GM19372 (cell line): Measurements from ENCODE around the gene ZNF219.

Experiments
- ATAC-seq: cut with Tn5 transposase; IDR thresholded peaks from one replicate; pipeline ENCODE4 v1.9.1; 2021; ENCODE audit warnings: mild to moderate bottlenecking, low read depth, moderate library complexity; ENCODE audit not compliant: unreplicated experiment

Gene ZNF219

DNA sequence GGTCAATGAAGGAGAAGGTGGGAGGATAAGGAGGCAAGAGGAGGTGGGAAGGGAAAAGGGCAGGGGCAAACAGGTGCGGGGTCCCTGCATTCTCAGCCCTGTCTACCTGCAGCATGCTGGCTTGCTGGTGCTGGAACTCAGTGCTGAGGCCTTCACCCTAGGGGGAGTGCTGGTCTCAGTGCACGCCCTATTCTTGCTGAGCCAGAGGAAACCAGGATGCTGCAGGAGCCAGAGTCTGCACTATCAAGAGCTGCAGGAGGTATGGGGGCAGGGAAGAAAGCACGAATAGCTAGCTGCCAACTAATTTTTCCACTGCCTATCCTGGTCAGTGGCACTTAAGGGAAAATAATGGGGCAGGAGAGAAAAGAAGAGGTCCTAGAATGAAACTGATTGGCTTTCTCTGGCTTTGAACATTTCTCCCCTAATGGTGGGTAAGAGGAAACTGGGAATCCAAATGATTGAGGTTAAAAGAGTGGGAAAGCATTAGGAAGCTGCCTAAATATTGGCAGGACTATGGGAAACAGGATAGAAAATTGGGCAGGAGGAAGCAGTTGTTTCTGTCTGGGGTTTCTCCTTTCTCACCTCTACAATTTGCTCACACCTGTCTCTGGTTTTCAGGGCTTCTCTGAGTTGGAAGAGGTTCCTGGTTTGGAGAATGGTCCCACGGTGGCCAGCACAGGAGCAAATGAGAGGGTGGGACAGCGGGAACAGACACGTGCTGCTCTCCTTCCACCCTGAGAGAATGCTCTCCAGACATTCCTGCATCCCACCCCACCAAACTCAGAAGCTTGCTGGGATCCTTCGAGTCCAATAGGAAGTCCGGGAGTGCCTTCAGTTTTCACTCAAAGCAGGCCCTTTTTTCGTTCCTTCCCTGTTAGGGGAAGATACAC, 4.3 kb upstream of the ZNF219 start:
- ATAC-seq = no peak

DNA sequence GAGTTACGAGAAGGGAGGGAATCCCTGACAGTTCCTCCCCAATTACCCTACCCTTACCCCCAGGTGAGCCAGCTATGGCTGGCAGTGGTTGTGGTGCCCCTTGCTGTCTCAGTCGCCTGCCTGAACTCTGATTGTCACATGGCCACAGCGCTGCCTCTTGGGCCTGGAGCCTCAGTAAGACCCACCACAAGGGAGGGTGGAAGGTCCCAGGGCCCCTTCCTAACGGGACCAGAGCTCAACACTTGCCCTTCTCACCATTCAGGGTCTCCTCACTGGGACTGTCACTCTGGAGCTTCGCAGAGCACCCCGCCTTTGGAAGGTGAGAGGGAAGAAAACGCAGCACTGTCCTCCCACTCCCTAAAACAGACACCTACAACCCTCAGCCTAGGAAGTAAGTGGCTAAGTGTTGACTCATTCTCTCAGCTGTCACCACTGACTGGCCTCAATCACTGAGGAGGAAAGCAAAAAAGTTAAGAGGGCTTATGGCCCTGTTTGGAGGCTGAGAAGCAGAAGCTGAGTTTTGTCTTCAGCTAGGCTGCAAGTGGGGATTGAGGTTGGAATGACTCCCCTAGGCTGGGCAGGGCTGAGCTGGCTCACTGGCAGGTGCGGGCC, 3.5 kb upstream of the ZNF219 start:
- no peak for ATAC-seq

DNA sequence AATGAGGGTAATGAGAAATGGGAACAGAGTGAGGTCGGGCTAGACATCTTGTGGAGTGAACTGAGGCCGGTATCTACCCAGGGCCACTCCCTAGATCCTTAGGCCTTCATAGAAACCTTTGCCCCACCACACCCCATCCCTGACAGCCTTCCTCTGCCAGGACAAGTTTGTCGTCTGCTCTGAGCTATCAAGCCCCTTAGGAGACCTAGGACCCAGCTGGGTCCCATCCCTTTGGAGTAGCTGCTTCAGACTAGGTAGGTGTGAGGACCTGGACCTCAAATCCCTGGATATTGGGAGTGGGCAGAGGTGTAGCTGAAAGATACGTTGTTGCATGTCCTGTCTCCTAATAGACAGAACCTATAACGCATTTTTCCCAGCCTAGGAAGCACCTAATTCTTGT, 2.5 kb upstream of the ZNF219 start, which contains the start of gene TMEM253:
Gene TMEM253, plus strand, starts transcription at position 136 of the 400 bp plus-strand sequence. CDS start 278 bp downstream, outside the sequence.
- ATAC-seq = no peak

DNA sequence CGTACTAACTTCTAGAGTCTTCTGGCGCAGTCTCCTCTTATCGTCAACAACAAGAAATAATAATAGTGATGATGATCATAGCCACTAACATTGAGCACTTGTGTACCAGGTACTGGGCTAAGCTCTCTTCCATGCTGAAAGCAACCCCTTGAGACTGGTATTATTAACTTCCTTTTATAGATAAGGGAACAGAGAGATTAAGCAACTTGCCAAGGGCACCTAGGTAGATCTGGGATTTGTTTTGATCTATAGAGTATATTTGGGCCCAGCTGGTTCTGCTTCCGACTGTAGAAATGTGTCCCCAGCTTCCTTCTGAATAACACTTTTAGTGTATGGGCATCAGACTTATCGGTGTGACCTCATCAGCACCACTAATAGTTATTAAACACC, 1.1 kb upstream of the ZNF219 start:
- no peak for ATAC-seq

DNA sequence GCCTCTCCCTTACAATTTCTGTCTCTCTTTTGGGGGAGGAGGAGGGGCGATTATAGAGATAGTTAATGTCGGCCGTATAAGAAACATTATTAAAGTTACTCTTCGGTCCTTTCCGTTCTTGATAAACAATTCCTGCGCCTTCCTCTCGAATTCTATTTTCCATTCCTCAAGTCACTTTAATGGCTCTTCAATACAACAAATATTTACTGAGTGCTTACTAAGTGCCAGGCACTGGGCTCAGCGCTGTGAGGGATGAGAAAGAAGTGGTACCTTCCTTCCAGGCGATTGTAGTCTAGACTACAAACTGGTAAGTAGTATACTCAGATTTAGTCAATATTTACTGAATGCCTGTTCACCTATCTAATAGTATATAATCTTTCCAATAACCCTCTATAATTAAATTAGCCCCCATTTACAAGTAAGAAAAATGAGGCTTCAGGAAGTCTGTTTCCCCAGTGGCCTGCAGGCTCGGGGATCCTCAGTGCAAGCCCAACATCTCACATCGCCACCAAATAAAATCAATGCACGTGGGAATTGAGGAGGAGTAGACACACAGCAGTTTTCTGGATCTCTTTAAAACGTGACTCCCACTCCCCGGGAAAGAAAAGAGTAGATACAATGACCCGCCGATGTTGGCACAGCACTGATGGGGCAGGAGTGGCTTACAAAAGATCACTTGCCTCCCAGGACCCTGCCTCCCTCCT, 589 bp upstream of the ZNF219 start:
- no peak for ATAC-seq

DNA sequence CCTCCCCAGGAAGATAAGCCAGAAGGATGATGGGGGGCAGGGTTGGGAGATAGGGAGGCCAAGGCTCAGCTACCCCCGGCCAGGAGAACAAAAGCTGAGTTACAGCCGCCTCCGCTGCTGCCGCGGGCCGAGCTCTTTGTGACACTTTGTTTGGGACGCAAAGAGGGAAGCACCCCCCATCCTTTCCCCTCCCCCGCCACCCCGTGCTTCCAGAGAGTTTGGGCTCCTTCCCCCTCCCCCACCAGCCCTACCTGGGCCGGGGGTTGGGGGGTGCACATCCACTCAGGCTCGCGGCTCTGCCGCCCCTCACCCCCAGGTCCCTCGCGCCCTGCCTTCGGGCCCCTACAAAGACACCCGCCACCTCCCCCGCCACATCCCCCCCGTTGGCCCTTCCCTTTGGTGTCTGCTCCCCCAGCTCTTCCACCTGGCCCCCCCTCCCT, 799 bp downstream of the ZNF219 start:
- no peak for ATAC-seq

DNA sequence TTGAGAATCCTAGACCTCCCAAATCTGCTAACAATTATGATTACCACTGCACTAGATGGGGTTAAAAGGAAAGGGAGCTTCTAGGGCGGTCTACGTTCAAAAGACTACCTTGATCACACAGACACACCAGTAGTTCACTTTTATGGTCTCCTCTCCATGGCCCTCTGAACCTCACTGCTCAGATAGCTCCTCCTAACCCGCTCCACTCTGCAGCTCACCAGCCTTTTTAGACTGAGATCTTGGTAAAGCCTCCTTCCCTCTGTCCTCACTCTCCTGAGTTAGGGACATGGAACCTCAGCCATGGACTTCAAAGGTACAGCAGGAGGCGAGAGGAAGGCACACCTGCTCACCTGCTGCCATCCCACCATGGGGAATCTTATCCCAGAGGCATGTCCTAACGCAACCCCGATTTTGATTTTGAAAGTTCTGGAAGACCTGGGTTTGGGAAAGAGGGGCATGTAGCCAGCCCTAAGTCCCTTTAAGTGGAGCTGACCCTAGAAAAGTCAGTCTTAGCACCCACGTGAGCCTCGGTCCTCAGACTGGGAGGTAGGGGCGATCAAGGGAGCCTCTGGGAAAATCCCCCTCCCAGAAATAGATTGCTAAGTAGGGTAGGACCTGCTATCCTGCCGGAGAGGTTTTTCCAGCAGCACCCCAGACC, 1.3 kb downstream of the ZNF219 start:
- no peak for ATAC-seq

DNA sequence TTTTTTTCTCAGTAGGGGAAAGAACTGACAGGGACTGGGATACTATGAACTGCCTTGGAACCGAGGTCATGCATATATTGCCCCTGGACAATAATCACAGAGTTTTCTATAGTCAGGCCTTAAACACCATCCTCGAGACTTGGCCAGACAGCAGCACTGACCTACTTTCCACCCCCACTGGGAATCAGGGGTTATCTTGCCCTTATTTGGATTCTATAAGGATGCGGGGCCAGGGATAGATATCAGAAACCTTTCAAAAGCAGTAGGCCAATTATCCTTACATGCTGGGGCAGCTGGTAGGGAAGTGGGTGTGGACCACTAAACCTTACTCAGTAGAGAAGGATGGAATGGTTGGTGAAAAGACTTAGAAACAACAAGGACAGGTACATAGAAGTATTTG, 2.0 kb downstream of the ZNF219 start:
- ATAC-seq = no peak

DNA sequence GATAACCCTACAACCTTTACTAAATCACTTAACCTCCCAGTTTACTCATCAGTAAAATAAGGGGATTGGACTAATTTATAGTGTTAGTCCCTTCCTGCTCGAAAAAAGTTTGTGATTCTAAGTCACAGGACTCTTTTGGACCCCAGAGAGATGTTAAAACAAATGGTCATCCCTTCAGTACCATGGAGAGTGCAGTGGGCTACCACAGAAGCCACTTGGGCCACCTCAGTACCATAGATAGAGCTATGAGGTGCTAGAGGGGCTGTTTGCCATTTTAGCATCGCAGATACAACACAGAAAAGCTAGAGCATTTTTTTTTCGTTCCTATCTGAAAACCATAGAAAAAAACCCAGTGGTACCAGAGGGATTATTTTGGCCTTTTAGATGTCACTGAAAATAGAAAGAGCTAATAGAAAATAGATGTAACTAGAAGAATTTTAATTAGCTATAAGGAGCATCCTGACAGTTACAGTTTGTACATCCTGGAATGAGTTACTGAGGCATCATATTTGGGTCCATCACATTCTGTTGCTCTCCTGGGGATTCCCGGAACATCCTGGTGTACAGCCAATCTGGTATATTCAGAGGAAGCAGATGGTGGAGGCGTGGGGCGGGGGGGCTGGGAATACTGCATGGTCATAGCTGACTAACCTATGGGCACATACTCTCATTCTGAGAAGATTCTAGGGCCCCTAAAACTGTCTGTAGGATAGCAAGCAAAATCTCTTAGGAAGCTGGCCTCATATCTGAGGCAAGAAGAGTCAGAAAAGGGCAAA, 2.8 kb downstream of the ZNF219 start:
- ATAC-seq = no peak

DNA sequence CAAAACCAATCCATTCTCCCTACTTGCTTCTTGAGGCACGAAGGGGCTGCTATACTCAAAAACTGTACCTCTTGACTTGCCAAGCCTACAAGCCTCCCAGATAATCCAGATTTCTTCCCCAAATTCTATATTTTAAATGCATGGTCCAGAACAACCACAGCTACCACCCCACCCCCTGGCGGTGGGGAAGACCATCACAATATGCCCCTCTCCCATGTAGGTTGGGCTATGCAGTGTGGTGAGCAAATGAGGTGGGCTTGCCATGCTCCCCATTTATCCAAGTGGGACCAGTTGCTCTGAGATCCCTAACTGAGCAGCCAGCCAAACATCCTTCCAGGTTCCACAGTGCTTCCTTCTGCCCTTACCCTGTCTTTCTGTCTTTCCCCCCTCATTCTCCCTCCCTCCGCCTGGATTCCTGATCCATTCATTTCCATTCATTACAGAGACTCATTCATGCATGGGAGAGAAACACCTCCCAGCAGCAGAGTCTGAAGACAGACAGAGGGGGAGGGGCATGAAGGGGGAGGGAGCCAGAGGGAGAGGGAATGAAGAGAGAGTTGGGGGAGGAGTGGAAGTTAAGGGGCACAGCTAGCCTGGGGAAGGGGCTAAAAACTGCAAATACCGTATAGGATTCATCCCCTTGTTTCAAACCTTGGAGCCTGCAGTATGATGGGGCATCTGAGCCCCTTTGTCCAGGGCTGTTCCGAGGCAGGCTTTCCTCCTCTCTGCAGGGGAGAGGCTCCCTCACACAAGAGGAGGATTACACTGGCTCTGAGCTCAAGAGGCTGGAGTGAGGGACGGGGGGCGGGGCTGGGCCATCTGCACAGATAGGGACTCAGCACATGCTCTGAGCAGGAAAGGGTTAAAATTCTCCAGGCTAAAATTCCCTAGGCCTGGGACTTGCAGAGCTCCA, 4.4 kb downstream of the ZNF219 start:
- no peak for ATAC-seq

DNA sequence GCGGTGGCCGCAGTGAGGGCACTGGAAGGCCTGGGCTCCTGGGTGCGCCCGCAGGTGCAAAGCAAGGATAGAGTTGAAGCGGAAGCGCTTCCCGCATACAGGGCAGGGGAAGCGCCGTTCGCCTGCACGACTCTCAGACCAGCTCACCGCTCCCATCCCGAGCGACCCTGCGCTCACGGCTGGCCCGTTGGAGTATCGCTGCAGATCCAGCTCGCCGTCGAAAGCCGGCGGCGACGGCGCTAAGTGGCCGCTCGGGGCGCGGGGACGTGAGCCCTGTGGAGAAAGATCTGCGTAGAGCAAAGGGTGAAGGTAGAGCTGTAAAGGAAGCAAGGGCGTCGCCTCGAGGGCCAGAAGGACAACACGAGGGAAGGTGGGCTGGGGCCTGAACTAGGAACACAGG, 5.4 kb downstream of the ZNF219 start:
- no peak for ATAC-seq

DNA sequence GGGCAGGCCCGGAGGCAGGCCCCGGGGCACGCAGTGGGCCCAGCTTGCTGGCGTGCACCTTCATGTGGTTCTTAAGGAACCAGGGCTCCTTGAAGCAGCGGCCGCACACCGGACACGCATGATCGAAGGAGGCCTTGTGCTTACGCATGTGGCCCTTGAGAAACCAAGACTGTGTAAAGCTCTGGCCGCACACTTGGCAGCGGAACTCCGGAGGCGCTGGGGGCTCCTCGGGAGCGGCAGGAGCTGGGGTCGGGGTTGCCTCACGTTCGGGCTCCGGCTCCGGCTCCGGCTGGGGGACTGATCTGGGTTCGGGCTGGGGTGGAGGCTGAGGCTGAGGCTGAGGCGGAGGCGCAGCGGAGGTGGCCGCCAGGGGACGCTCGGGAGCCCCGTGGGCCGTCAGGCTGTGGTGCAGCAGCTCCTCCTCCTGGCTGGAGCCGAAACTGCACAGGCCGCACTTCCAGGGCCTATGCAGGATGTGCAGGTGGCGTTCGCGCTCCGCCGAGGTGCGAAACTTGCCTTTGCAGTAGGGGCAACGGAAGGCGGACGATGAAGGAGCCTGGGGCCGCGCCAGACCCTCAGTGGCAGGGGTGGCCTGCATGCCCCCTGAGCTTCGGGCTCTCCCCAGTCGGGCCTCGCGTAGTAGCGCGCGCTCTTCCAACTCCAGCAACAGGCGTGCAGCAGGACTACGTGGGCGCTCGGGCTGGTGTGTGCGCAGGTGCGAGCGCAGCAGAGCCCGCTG, 6.0 kb downstream of the ZNF219 start:
- ATAC-seq = peak; percentile 90

DNA sequence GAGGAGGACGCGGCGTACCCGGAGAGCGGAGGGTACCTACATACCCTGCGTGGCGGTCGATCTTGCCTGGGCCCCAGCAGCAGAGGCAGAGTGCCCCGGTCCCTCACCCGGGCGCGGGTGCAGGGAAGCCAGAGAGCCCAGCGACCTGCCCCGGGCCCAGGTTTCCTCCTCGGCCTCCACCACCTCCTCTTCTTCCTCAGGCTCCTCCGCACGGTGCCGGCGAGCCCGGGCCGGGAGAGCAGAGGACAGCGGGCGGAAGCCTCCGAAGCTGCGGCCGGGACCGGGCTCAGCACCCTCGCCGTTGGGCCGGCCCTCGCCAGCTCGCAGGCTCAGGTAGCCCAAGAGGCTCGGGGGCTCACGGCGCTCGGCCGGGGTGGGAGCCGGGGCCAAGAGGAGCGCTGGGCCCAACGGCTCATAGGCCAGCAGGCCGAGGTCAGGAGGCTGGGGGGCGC, 6.6 kb downstream of the ZNF219 start:
- ATAC-seq = no peak

DNA sequence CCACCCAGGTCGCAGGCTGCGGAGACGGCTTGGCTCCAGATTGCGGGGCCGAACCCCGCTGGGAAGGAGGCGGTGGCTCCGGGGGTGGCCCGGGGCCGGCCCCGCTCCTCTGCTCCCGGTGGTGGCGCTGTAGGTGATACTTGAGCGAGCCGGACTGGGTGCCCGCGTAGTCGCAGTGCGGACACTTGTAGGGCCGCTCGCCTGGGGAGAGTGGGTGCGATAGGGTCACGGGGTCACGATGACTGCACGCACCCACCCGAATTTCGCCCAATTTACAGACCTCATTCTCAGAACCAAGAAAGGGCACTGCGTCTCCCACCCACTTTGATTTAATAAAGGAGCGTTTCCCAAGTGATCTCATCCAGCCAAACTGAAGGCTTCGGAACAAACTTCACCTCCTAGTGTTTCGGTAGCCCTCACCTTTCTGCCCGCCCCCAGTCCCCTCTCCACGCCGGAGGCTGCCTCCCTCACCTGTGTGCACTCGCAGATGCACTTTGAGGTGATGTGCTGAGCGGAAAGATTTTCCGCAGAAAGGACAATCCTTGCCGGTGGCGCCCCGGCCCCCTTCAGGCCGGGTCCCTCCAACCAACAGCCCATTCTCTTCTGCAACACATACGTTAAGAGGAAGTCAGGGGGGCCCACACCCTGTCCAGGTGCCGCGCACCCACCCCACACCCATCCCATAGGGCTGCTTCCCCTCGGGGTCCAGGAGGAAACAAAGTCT, 7.4 kb downstream of the ZNF219 start:
- ATAC-seq = no peak

DNA sequence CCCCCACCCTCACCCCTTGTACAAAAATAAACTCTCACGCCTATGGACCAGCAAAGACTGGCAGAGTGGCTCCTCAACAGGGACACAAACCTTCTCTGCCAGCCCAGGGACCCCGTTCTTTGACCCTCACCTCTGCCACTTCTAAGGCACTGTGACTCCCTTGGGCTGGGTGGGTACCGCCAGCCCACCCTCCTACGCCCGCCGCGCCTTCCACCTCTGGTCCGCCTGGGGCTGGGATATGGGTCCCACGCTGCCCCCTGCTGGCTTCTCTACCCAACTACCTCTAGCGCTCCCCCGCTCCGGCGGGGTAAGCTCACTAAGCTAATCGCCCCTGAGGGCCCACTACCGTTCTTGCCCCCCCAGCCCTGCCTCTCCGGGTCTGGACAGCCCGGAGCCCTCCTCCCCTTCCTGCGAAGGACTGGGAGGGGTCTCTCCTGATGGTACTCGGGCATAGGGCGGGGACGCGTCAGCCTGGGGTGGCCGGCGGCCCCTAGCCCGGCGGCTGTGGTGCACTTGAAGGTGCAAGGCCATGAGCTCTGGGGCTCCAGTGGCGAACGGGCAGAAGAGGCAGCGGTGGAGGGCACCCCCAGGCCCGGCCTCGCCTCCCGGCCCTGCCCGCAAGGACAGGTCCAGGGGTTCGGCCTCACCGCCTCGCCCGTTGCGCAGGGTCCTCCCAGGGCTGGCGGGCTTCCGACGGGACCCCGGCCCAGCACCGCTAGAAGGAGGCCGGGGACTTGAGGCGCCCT, 8.1 kb downstream of the ZNF219 start:
- ATAC-seq = no peak

DNA sequence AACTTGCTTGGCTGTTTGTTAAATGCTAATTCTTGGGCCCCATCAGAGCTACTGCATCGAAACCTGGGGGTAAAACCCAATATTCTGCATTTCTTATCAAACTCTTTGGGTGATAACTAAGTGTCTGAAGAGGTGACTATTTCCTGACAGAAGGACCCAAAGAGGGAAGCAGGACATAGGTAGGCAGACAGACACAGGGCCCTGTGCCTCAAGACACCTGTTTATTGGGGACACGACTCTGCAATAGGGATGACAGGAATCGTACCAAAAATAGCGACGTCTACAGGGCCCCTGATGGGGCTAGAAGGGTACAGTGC, 8.6 kb downstream of the ZNF219 start:
- ATAC-seq = no peak

DNA sequence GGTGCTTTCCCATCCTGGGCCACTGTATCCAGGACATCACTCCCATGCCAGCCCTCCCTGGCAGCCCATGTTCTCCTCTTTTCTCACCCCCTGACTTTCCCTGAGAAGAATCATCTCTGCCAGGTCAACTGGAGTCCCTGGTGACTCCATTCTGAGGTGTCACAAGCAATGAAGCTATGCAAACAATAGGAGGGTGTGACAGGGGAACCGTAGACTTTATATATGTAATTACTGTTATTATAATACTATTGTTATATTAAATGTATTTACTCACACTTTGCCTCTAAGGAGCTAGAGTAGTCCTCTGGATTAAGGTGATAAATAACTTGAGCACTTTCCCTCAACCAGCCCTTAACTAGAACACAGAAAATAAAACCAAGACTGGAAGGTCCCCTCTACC, 9.2 kb downstream of the ZNF219 start:
- ATAC-seq = no peak
